NCI-H146 treated with DMSO at 0.1 percent for 48 hours (cell line): Measurements from ENCODE around the gene AAMDC.
"Not testable (repeated sequence)": the region's sequence is repeated elsewhere in the genome, so short reads cannot be mapped to it uniquely, and the experiment has no call there.

Experiments used
- DNase-seq: peaks from one replicate; lab custom pipeline; 2025; ENCODE audit not compliant: unreplicated experiment; lab: John Stamatoyannopoulos, UW

AAMDC gene

DNA sequence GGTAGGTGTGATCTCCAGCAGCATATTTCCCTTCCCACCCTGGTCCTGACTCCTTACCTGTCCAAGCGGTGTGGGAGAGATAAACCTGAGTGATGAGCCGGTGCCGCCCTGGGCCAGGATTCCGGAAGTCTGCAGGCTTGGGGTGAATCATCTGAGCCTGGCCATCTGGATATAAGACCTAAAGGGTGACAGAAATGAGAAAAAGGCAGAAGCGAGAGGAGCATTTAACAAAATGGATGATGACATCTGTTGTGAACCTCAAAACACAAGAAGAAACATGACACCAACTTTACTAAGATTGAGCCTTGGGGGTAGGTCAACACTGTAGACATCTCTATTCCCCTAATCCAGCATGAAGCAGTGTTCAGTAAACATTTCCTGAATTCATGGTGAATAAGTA is 62.8 kb downstream of the AAMDC start:
- DNase-seq: no peak

DNA sequence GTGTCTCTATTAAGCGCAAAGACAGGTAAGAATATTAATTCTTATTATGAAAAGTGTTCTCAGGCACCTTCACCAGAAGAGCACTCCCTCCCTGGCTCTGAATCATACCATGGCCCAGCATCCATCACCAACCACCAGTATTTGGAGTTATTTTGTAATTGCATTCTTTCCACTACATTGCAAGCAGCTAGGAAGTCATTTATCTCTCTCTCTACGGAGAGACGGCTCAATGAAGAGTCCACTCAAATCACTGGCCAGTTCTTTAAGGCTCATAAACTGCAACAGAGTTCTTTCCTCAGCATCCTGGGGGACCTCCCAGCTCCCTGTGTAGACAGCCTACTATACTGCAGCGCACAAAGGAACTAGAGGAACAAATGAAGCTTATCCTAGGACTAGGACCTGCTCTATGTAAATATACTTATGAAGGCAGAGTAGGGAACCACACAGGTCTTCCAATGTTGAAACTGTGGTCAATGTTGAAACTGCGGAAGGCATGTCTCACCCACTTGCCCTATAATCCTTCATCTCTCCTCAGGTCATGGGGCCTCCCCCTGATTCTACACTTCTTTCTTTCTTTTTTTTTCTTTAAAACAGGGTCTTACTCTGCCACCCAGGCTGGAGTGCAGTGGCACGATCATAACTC is 63.4 kb downstream of the AAMDC start:
- no peak for DNase-seq

- DNase-seq: no peak
Measured at GRCh38 chr11:77884829-77885190, 63.9 kb downstream of the AAMDC start.

GRCh38 chr11:77886401-77886800 is 65.5 kb downstream of the AAMDC start:
- no peak for DNase-seq

GRCh38 chr11:77889045-77889444 is 68.1 kb downstream of the AAMDC start:
- not testable (repeated sequence) for DNase-seq

DNA sequence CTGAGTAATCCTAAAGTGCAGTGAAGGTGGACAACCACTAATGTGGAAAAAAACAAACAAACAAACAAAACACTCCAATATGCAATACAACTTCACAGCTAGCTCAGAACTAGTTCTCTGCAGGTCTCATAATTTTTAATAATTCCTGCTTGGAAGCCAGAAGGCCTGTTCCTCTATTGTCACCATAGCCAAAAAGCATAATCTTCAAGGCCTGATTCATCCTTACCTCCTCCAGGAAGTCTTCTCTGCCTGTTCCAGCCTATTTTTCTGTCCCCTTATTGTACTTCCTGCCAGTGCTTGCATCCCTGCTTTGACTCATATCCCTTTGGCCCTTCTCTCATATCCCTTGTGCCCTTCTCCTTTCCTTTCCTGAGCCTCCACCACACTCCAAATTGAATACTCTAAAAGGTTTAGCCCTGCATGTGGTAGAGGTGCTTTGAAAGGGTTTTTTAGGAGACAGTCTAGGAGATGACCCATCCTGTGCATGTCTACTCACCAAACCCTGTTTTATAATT is 69.2 kb downstream of the AAMDC start:
- DNase-seq: not testable (repeated sequence)

- peak; percentile 4 for DNase-seq
Measured at GRCh38 chr11:77890619-77891056, 69.7 kb downstream of the AAMDC start.

- DNase-seq: not testable (repeated sequence)
Measured at GRCh38 chr11:77891256-77891655, 70.3 kb downstream of the AAMDC start.

GRCh38 chr11:77891703-77892102 is 70.8 kb downstream of the AAMDC start:
- DNase-seq: not testable (repeated sequence)

- DNase-seq: not testable (repeated sequence)
Measured at GRCh38 chr11:77894949-77895348, 74.0 kb downstream of the AAMDC start.

DNA sequence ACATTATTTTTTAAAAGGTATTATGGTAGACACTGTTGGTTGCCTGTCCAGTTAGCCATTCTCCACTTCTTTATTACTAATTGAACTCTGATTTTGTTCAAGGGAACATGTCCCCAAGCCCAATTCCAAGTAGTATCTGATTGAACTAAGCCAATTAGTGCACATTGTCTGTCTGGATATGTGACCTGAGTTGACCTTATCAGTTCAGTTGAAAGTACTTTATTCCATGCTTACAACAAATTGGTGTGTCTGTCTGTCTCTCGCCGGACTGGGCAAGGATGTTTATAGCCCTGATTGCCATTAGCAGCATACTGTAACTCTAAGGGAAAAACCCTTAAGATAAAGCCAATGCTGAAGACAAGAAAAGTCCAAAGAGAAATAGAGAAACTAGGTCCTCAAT is 87.9 kb downstream of the AAMDC start:
- DNase-seq: no peak

- no peak for DNase-seq
Measured at GRCh38 chr11:77909277-77909676, 88.3 kb downstream of the AAMDC start.

- not testable (repeated sequence) for DNase-seq
Measured at GRCh38 chr11:77910828-77911227, 89.9 kb downstream of the AAMDC start.

GRCh38 chr11:77913608-77914306 is 92.8 kb downstream of the AAMDC start:
- not testable (repeated sequence) for DNase-seq

- peak; percentile 55 for DNase-seq
Measured at GRCh38 chr11:77914307-77914791, 93.4 kb downstream of the AAMDC start.

- not testable (repeated sequence) for DNase-seq
Measured at GRCh38 chr11:77917713-77918112, 96.8 kb downstream of the AAMDC start.
